ENCODE data around the gene SRSF6.
"Not testable (repeated sequence)": the region's sequence is repeated elsewhere in the genome, so short reads cannot be mapped to it uniquely, and the experiment has no call there.

- not testable (repeated sequence) for TF ChIP-seq CTCF, EZH2 (IDR thresholded peaks at IDR 0.05)
Measured at GRCh38 chr20:43456252-43456651, 1.4 kb upstream of the SRSF6 start.
